GM12875 (cell line): Measurements from ENCODE around the gene CBFA2T3.

Experiments
- H3K4me3 ChIP-seq: one replicate; pipeline ENCODE4 v1.5.1; 2011; ENCODE audit warnings: low read depth, low read length, control low read depth
- CTCF ChIP-seq: IDR thresholded peaks from 2 replicates; pipeline ENCODE4 v1.5.1; 2011; ENCODE audit warnings: low read depth, mild to moderate bottlenecking, control low read depth, inconsistent platforms, low read length, moderate library complexity, borderline replicate concordance; ENCODE audit not compliant: insufficient read depth

CBFA2T3 gene

DNA sequence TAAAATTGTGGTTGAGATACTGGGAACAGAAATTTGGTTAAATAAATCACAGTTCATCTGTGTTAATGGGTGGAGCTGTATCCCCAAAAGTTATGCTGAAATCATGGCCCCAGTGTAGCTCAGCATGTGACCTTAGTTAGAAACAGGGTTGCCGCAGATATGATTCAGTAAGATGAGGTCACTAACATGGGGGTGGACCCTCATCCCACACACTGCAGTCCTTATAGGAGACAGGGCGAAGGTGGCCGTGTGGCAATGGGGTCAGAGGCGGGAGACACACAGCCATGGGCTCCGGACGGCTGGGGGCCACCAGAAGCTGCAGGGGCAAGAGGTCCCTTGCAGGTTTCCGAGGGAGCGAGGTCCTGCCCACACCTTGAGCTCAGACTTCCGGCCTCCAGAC lies 130.9 kb downstream of the CBFA2T3 start:
- no peak for TF ChIP-seq CTCF
- H3K4me3 ChIP-seq: no peak overlapping the region

- H3K4me3 ChIP-seq: no peak overlapping the region
Observed at GRCh38 chr16:88844419-88845036, 132.5 kb downstream of the CBFA2T3 start.

DNA sequence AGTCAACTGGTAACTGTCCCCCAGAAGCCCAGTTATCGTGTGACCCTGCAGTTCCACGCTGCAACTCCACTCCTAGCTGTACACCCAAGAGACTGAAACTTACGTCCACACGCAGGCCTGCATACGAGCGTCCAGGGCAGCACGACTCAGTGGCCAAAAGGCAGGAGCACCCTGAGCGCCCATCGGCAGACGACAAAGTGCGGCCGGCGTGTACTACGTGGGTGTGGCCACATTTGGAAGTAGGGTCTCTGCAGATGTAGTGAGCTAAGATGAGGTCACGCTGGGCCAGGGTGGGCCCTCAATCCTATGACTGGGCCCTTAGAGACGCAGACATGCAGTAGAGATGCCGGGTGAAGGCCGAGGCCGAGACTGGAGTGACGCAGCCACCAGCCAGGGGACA lies 133.8 kb downstream of the CBFA2T3 start:
- no peak overlapping the region for H3K4me3 ChIP-seq
- TF ChIP-seq CTCF: no peak

More at GRCh38 chr16:88844419-88845036, 132.5 kb downstream of the CBFA2T3 start:
- 0 out of 2 replicates have a peak, but pooled peaks have one; percentile 10 for TF ChIP-seq CTCF

GRCh38 chr16:88842806-88843205 lies 134.2 kb downstream of the CBFA2T3 start:
- TF ChIP-seq CTCF: no peak
- H3K4me3 ChIP-seq: no peak overlapping the region

DNA sequence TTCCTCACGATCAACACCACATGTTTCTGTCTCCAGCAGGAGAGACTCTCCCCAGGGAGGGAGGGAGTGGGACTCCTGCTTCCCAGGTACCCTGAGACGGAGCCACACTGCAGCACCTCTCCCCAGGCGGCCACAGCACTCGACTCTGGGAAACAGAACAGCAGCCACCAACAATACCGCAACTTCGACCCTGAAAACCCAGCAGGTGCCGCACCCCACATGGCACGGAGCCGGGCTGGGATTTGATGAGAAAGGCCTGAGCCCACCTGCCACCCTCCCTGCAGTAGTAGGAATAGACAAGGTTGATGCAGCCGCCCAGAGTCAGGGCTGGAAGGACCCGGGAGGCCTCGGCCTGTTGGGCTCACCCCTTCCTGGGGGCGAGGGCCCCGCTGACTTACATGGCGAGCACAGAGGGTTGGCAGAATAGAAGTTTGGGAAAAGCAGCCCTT lies 134.7 kb downstream of the CBFA2T3 start:
- H3K4me3 ChIP-seq: no peak overlapping the region
- no peak for TF ChIP-seq CTCF

GRCh38 chr16:88841521-88842307 lies 135.3 kb downstream of the CBFA2T3 start:
- no peak overlapping the region for H3K4me3 ChIP-seq

More at GRCh38 chr16:88841521-88842307, 135.3 kb downstream of the CBFA2T3 start:
- no peak for TF ChIP-seq CTCF
